ENCODE results near the gene PLAGL1. TPM values are rescaled to one million over a fixed set of nuclear protein-coding genes. Genes with fewer than 3 reads are reported as not detected.
"Not testable (repeated sequence)": the region's sequence is repeated elsewhere in the genome, so short reads cannot be mapped to it uniquely, and the experiment has no call there.

Gene PLAGL1
- total RNA-seq (2014; rRNA removed; shearing (Covaris generic)), result 0.05 TPM in 1 of 2 replicates, not detected in the other
- polyA plus RNA-seq (2015; cell fraction: cytosol; rRNA removed), result 0.11 TPM in 1 of 2 replicates, not detected in the other
- 0.24 TPM in 1 of 2 replicates, not detected in the other for polyA plus RNA-seq (2015; cell fraction: nucleus; rRNA removed)

DNA sequence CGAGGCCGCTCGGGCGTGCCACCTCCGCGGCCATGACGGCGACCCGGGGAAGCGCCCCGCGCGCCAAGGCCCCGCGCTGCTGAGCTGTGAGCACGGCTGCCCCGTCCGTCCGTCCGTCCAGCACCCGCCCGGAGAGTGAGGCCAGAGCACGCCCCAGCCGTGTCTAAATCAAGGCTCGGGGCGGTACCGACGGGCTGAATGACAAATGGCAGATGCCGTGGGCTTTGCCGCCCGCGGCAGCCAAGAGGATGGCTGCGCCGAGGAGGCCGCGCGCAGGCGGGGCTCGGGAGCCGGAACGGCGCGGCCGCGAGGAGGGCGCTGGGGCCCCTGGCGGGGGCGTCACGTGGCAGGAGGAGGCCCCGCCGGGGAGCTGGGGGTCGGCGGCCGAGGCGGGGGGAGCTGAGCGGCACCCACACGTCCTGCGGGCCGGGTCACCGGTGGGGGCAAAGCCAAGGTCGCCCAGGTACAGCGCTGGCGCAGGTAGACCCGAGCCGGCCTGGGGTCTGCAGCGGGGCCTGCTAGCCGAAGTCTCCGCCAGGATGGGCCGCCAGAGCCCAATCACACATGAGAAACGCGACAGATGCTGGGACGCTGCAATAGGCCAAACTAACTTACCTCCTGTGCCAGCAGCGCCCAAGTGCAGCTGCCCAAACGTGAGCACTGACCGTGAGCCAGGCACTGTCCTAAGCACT is at the start of gene PLAGL1:
Gene PLAGL1, minus strand, starts transcription at position 140 of the 692 bp plus-strand sequence. CDS start 60,123 bp downstream, outside the sequence.
- in situ Hi-C loops (cut with HindIII; ENCODE audit: low pct_unique_long_range_greater_than_20kb, low sequenced_read_pairs), result no loop called here
- no peak for DNase-seq (ENCODE audit: low read depth, low spot score)

DNA sequence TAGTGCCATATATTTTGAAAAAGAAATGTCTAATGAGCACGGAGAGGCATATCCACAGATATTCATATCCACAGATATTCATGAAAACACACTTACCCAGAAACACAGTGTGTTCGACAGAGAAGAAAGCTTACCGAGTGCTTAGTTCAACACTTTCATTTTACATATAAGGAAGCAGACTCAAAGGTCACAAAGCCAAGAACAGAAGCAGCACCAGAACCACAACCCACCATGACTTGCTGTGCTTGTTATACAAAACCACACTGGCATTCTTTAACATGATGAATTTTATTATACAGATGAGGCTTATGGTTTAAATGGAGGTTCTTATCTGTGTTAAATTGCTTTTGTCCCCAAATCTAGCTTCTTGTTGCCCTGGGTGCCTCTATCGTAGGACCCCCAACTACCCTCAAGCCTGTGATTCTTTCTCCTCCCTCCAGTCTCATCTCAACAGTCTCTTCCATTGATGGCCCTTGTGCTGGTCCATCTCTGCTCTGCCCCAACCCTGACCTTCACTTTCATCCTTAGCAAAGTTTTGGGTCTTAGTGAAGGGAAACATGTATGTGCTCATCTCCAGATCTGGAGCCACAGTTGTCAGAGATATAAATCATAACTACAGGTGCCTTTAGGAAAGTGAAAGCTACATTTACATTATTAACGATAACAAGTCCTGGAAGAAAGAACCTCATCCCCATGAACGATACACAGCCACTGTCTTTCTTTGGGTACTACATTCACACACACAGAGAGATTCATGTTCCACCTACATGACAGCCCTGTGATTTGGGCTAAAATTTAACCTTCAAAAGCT is 47.3 kb upstream of the PLAGL1 start:
- no peak for DNase-seq (ENCODE audit: low read depth, low spot score)
- in situ Hi-C loops (cut with HindIII; ENCODE audit: low pct_unique_long_range_greater_than_20kb, low sequenced_read_pairs), result no loop called here

DNA sequence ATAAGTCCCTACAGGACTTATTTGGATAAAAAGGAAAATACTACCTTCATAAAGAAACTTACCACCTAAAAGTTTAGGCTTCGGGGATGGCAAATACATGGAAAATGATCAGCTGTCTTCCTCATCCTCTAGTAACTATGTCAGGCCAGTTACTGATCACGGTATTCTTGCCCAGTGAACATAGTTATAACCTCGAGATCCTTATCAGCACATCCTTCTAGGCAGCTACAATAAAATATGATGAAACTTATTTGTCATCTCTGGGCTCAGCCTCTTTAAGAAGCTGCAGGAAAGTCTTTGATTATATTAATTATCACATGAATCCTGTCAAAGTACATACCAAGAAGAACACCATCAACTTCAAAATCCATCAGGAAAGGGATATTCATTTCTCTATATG is 45.5 kb upstream of the PLAGL1 start:
- in situ Hi-C loops (cut with HindIII; ENCODE audit: low pct_unique_long_range_greater_than_20kb, low sequenced_read_pairs), result no loop called here
- DNase-seq (ENCODE audit: low read depth, low spot score), result no peak

DNA sequence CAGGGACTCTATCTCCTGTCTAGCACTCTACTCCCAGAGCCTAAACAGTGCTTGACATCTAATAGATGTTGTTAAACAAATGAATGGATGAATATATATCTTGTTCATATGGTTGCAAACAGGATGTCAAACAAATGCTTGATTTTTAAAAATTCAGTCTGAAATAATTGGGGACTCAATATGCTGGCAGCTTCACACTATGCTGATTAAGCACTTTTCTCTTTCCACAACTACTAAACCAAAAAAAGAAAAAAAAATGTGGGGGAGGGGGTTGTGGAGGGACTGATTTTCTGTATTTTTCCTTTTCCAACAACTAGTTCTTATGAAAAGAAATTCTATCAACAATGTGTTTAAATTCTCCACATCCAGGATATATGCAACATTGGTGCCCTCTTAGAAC is 44.4 kb upstream of the PLAGL1 start:
- in situ Hi-C loops (cut with HindIII; ENCODE audit: low pct_unique_long_range_greater_than_20kb, low sequenced_read_pairs), result no loop called here
- no peak for DNase-seq (ENCODE audit: low read depth, low spot score)

GRCh38 chr6:144049386-144049785 is 41.3 kb upstream of the PLAGL1 start:
- no peak for DNase-seq (ENCODE audit: low read depth, low spot score)
- in situ Hi-C loops (cut with HindIII; ENCODE audit: low pct_unique_long_range_greater_than_20kb, low sequenced_read_pairs), result no loop called here

DNA sequence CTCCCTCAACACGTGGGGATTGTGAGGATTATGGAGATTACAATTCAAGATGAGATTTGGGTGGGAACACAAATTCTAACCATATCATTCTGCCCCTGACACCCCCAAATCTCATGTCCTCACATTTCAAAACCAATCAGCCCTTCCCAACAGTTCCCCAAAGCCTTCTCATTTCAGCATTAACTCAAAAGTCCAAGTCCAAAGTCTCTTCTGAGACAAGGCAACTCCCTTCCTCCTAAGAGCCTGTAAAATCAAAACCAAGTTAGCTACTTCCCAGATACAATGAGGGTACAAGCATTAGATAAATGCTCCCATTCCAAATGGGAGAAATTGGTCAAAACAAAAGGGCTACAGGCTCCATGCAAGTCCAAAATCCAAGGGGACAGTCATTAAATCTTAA is 39.6 kb upstream of the PLAGL1 start:
- in situ Hi-C loops (cut with HindIII; ENCODE audit: low pct_unique_long_range_greater_than_20kb, low sequenced_read_pairs), result no loop called here
- DNase-seq (ENCODE audit: low read depth, low spot score), result no peak

- DNase-seq (ENCODE audit: low read depth, low spot score); in situ Hi-C loops (cut with HindIII; ENCODE audit: low pct_unique_long_range_greater_than_20kb, low sequenced_read_pairs): not testable (repeated sequence)
Observed at GRCh38 chr6:144046672-144047071, 38.6 kb upstream of the PLAGL1 start.

DNA sequence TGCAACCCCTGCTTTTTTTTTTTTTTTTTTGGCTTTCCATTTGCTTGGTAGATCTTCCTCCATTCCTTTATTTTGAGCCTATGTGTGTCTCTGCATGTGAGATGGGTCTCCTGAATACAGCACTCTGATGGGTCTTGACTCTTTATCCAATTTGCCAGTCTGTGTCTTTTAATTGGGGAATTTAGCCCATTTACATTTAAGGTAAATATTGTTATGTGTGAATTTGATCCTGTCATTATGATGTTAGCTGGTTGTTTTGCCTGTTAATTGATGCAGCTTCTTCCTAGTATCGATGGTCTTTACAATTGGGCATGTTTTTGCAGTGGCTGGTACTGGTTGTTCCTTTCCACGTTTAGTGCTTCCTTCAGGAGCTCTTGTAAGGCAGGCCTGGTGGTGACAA is 36.9 kb upstream of the PLAGL1 start:
- DNase-seq (ENCODE audit: low read depth, low spot score); in situ Hi-C loops (cut with HindIII; ENCODE audit: low pct_unique_long_range_greater_than_20kb, low sequenced_read_pairs): not testable (repeated sequence)

DNA sequence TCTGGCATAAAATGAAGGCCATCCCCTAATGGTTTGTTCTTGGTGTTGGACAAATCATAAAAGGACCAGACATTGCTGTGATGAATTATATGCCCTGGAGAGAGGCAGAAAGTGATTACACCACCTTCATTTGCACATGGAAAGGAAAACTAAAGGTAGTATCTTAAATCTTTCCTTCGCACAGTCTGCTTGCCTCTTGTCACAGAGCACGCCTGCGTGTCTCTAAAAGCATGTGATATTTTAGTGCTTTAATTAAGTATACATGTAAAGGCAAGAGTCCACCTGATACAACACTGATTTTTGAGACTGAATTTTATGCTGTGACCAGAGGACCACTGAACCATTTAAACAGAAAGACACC is 28.8 kb upstream of the PLAGL1 start:
- no peak for DNase-seq (ENCODE audit: low read depth, low spot score)
- in situ Hi-C loops (cut with HindIII; ENCODE audit: low pct_unique_long_range_greater_than_20kb, low sequenced_read_pairs), result no loop called here

GRCh38 chr6:144036064-144036834 is 28.2 kb upstream of the PLAGL1 start:
- in situ Hi-C loops (cut with HindIII; ENCODE audit: low pct_unique_long_range_greater_than_20kb, low sequenced_read_pairs), result no loop called here

DNA sequence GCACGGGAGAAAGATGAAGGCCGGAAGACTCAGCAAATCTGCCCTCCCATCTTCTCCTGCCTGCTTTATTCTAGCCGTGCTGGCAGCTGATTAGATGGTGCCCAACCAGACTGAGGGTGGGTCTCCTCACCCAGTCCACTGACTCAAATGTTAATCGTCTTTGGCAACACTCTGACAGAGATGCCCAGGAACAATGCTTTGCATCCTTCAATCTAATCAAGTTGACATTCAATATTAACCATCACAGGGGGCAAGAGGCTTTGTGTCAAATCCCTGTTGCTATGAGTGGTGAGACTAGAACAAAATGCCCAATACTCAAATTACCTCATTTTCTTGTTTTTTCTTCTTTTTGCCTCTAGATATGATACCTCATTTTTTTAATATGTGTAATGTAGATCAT is 27.4 kb upstream of the PLAGL1 start:
- in situ Hi-C loops (cut with HindIII; ENCODE audit: low pct_unique_long_range_greater_than_20kb, low sequenced_read_pairs), result no loop called here
- no peak for DNase-seq (ENCODE audit: low read depth, low spot score)

More at GRCh38 chr6:144036064-144036834, 28.2 kb upstream of the PLAGL1 start:
- DNase-seq (ENCODE audit: low read depth, low spot score), result peak; percentile 24

DNA sequence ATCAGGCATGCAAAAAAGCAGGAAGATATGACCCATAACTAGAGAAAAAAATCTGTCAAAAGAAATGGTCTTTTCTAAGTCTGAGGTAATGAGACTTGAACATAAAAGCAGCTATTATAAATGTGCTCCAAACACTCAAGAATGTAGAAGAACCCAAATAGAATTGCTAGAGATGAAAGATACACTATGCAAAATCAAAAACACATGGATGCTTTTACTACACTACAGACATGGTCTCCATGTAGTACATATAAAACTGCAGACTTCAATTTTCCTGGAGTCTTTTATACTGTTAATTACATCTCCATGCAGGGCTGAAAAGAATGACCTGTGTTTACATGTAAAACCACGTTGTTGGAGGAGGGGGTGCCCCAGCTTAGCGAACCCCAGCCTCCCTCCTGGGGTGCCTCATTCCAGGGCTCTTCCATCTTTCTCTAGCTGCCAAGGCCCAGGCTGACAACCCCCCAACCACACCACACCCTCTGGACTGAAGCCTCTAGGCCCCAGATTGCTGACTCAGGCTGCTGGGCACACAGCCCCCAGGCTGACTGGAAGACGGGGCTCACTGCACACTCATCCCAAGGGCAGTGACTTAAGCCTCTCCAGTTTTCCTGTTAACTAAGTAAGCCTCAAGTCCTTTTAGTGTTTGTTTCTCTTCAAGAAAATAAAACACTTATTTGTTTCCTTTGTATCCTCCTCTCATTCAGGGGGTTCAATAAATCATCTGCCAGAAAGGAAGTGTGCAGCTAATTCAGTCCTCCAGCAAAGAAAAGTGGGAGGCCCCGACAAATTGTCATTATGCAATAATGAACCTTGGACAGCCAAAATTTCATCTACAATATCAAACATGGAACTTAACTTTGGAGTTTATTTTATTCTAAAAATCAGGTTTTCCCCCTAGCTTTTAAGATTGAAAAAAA is 26.0 kb upstream of the PLAGL1 start:
- in situ Hi-C loops (cut with HindIII; ENCODE audit: low pct_unique_long_range_greater_than_20kb, low sequenced_read_pairs), result no loop called here
- DNase-seq (ENCODE audit: low read depth, low spot score), result no peak

- no peak for DNase-seq (ENCODE audit: low read depth, low spot score)
- in situ Hi-C loops (cut with HindIII; ENCODE audit: low pct_unique_long_range_greater_than_20kb, low sequenced_read_pairs), result no loop called here
Observed at GRCh38 chr6:144029452-144029851, 21.4 kb upstream of the PLAGL1 start.

DNA sequence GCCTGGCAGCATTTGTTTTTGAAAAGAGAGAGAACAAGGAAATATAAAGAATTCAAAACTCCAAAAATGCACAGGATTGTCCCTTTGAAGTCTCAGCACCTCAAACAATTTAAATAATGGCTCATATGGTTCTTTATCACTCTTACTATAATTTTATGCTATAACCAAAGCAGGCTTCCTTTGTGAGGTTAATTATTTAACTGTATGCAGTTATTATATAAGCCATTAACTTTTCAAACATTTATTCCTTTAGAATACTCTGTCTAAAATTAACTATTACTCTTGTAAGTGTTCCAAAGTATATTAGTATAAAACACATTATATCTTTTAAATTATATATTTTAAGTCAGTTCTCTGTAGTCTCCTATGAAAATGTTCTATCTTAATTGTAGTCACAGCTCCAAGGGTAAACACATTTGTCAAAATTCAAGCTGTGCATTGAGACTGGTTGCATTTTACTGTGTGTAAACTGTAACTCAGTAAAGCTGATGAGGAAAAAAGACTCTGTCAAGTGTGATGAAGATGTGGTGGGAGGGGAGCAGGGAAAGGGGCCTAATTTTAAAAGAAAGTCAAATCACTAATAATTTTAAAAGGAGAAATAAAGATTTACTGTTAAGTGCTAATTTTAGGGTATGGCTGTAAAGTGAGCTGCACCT is 20.0 kb upstream of the PLAGL1 start:
- in situ Hi-C loops (cut with HindIII; ENCODE audit: low pct_unique_long_range_greater_than_20kb, low sequenced_read_pairs), result no loop called here
- DNase-seq (ENCODE audit: low read depth, low spot score), result no peak

DNA sequence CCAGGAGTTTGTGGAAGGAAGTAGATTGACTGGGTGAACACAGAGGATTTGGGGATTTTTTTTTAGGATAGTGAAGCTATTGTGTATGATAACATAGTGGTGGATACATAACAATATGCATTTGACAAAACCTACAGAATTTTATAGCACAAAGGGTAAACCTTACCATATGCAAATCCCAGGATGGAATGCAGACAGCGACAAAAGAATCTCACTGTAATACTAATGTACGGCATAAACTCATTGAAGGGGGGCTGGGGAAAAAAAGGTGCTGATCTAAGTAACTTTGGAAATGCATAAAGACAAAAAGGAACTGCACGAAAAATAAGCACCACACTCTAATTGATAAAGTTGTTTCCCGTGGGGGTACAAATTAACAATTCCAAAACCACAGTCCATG is 15.2 kb upstream of the PLAGL1 start:
- in situ Hi-C loops (cut with HindIII; ENCODE audit: low pct_unique_long_range_greater_than_20kb, low sequenced_read_pairs), result no loop called here
- no peak for DNase-seq (ENCODE audit: low read depth, low spot score)

GRCh38 chr6:144019929-144020328 is 11.9 kb upstream of the PLAGL1 start:
- in situ Hi-C loops (cut with HindIII; ENCODE audit: low pct_unique_long_range_greater_than_20kb, low sequenced_read_pairs), result no loop called here
- DNase-seq (ENCODE audit: low read depth, low spot score), result no peak
